ENCODE measurements around the gene SIX4.

- TF ChIP-seq CHD2 (IDR thresholded peaks at IDR 0.05; ENCODE audit: low read length, partially characterized antibody): no peak
- no peak for TF ChIP-seq RAD21 (conservative IDR thresholded peaks at IDR 0.05 in 1 of 2, IDR thresholded peaks at IDR 0.05 in 1 of 2)
These were observed 39.9 kb downstream of the SIX4 start for GRCh38 chr14:60684203-60684602.

Data from A549 (cell line).